WTC11 (cell line): ENCODE data around the gene ARHGEF18. TPM values are rescaled to one million over a fixed set of nuclear protein-coding genes. Genes with fewer than 3 reads are reported as not detected.
A peak's percentile ranks its signal among the peaks of the same experiment; 100 is the strongest.

Experiments used
- ATAC-seq: fragments of 200-7000 bp; cut with Tn5 transposase; 2 replicates; pipeline ENCODE4 v1.10.0; 2021; ENCODE audit warnings: mild to moderate bottlenecking, moderate library complexity
- CTCF ChIA-PET: fragments of 300-600 bp; sonication (Branson Sonifier 250); formaldehyde crosslinking; loops from one replicate; lab custom pipeline; 2021; ENCODE audit warnings: antibody characterized with exemption; lab: Charles Lee
- POLR2A ChIA-PET: fragments of 350-600 bp; sonication (Branson Sonifier 250); formaldehyde crosslinking; loops from one replicate; lab custom pipeline; 2021; ENCODE audit warnings: antibody characterized with exemption; lab: Charles Lee
- DNase-seq: peaks from one replicate; pipeline ENCODE4 v3.0.0; 2021; ENCODE audit warnings: low spot score
- H3K27ac Mint-ChIP-seq: 2 replicates; pipeline ENCODE4 v1.8.0; 2021; ENCODE audit warnings: mixed read lengths
- H3K27me3 Mint-ChIP-seq: 2 replicates; pipeline ENCODE4 v1.8.0; 2021; ENCODE audit warnings: low read depth, mild to moderate bottlenecking, moderate library complexity, mixed read lengths
- H3K36me3 Mint-ChIP-seq: 2 replicates; pipeline ENCODE4 v1.8.0; 2021; ENCODE audit warnings: mixed read lengths
- H3K4me1 Mint-ChIP-seq: 2 replicates; pipeline ENCODE4 v1.8.0; 2022; ENCODE audit warnings: mixed read lengths
- H3K4me3 Mint-ChIP-seq: 2 replicates; pipeline ENCODE4 v1.8.0; 2021; ENCODE audit warnings: mild to moderate bottlenecking, moderate library complexity, mixed read lengths
- H3K9me3 Mint-ChIP-seq: 2 replicates; pipeline ENCODE4 v1.8.0; 2021; ENCODE audit warnings: mixed read lengths
- ATF6 ChIP-seq: sonication (generic); formaldehyde crosslinking; IDR thresholded peaks from 2 replicates; pipeline ENCODE4 v1.8.1; 2023; ENCODE audit warnings: mild to moderate bottlenecking, missing genetic modification reagents
- GTF2I ChIP-seq: fragments of 250-450 bp; sonication (Bioruptor Pico); conservative IDR thresholded peaks from 2 replicates; pipeline ENCODE4 v1.4.0; 2021; ENCODE audit warnings: mild to moderate bottlenecking
- HMGA2 ChIP-seq: fragments of 250-450 bp; sonication (Bioruptor Pico); IDR thresholded peaks from 2 replicates; pipeline ENCODE4 v1.4.0; 2021; ENCODE audit warnings: mild to moderate bottlenecking, moderate library complexity
- HMGXB4 ChIP-seq: sonication (generic); formaldehyde crosslinking; IDR thresholded peaks from 2 replicates; pipeline ENCODE4 v1.8.1; 2023; ENCODE audit warnings: mild to moderate bottlenecking, moderate library complexity, missing genetic modification reagents
- IRF2 ChIP-seq: sonication (generic); formaldehyde crosslinking; IDR thresholded peaks from 2 replicates; pipeline ENCODE4 v1.8.0; 2022; ENCODE audit warnings: low read depth, missing genetic modification reagents, borderline replicate concordance
- JUN ChIP-seq: sonication (generic); formaldehyde crosslinking; IDR thresholded peaks from 2 replicates; pipeline ENCODE4 v1.8.0; 2023; ENCODE audit warnings: mild to moderate bottlenecking, missing genetic modification reagents
- KAT7 ChIP-seq: sonication (generic); formaldehyde crosslinking; IDR thresholded peaks from 2 replicates; pipeline ENCODE4 v1.8.1; 2023; ENCODE audit warnings: missing genetic modification reagents, mild to moderate bottlenecking, borderline replicate concordance
- MXD4 ChIP-seq: fragments of 250-450 bp; sonication (Bioruptor Pico); IDR thresholded peaks from 2 replicates; pipeline ENCODE4 v1.8.0; 2021; ENCODE audit warnings: mild to moderate bottlenecking, moderate library complexity, borderline replicate concordance
- NR2C2 ChIP-seq: sonication (generic); formaldehyde crosslinking; IDR thresholded peaks from 2 replicates; pipeline ENCODE4 v1.8.0; 2022; ENCODE audit warnings: mild to moderate bottlenecking, missing genetic modification reagents
- NR3C1 ChIP-seq: sonication (generic); formaldehyde crosslinking; conservative IDR thresholded peaks from 2 replicates; pipeline ENCODE4 v1.8.1; 2023; ENCODE audit warnings: low read depth, mild to moderate bottlenecking, missing genetic modification reagents
- SMAD4 ChIP-seq: sonication (generic); formaldehyde crosslinking; IDR thresholded peaks from 2 replicates; pipeline ENCODE4 v1.8.0; 2022; ENCODE audit warnings: mild to moderate bottlenecking, missing genetic modification reagents
- SOX15 ChIP-seq: fragments of 250-450 bp; sonication (Bioruptor Pico); IDR thresholded peaks from 2 replicates; pipeline ENCODE4 v1.9.0; 2021; ENCODE audit warnings: mild to moderate bottlenecking
- TP53 ChIP-seq: sonication (generic); formaldehyde crosslinking; IDR thresholded peaks from 2 replicates; pipeline ENCODE4 v1.8.1; 2023; ENCODE audit warnings: mild to moderate bottlenecking, missing genetic modification reagents
- ZBTB43 ChIP-seq: sonication (generic); formaldehyde crosslinking; IDR thresholded peaks from 2 replicates; pipeline ENCODE4 v1.8.1; 2023; ENCODE audit warnings: mild to moderate bottlenecking, missing genetic modification reagents
- ZNF121 ChIP-seq: sonication (generic); formaldehyde crosslinking; IDR thresholded peaks from 2 replicates; pipeline ENCODE4 v1.8.0; 2023; ENCODE audit warnings: missing genetic modification reagents
- ZNF219 ChIP-seq: sonication (generic); formaldehyde crosslinking; IDR thresholded peaks from 2 replicates; pipeline ENCODE4 v1.8.0; 2023; ENCODE audit warnings: missing genetic modification reagents, mild to moderate bottlenecking, borderline replicate concordance
- ZNF671 ChIP-seq: fragments of 250-450 bp; sonication (Bioruptor Pico); IDR thresholded peaks from 2 replicates; pipeline ENCODE4 v1.8.0; 2021; ENCODE audit warnings: mild to moderate bottlenecking
- ZSCAN18 ChIP-seq: fragments of 250-450 bp; sonication (Bioruptor Pico); IDR thresholded peaks from 2 replicates; pipeline ENCODE4 v2.1.2; 2022; ENCODE audit warnings: mild to moderate bottlenecking, moderate library complexity
- total RNA-seq: library from RNA; stranded (reverse); gene quantifications from 3 replicates; pipeline ENCODE4 v1.2.3, GENCODE V29; 2021
- TF ChIP-seq, protein P1 (sequence below): sonication (generic); formaldehyde crosslinking; IDR thresholded peaks from 2 replicates; pipeline ENCODE4 v1.8.1; 2022; ENCODE audit warnings: missing genetic modification reagents, borderline replicate concordance
- TF ChIP-seq, protein P2 (sequence below): fragments of 250-450 bp; sonication (Bioruptor Pico); IDR thresholded peaks from 2 replicates; pipeline ENCODE4 v1.9.0; 2021; ENCODE audit warnings: mild to moderate bottlenecking

Gene ARHGEF18
- total RNA-seq, 1 experiment from 2014 or later, result 56.1 TPM

GRCh38 chr19:7381073-7381390, 32.3 kb downstream of the ARHGEF18 start:
- H3K9me3 Mint-ChIP-seq, result no peaks in the 10 kb centered on the region
- H3K27ac Mint-ChIP-seq, result no peak overlapping the region

DNA sequence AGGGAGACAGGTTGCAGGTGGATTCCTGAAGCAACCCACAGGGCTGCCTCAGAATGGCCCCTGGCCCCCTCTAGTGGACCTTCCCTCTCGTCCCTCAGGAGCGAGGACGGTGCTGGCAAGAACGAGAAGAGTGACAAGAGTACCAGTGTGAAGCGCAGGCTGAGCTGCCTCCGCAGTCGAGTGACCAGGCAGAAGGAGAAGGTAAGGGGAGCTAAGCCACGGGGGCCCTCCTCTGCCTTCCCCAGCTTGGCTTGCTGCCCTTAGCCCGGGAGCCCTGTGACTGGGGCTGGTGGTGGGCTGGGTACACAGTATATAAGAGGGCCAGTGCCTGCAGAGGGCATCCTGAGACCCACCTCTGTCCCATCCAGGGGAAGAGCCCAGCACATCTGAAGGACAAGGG, 34.0 kb downstream of the ARHGEF18 start:
- TF ChIP-seq SMAD4 (no peak), NR2C2 (CRISPR knock-in tag) (no peak), SOX15 (no peak), NR3C1 (no peak), ZSCAN18 (CRISPR knock-in tag) (no peak), ZNF671 (CRISPR knock-in tag) (no peak), HMGA2 (CRISPR knock-in tag) (no peak), ZNF121 (CRISPR knock-in tag) (no peak), KAT7 (CRISPR knock-in tag) (no peak)
- Mint-ChIP-seq H3K27me3 (peaks cover 2% of the 10 kb centered on the region), H3K4me3 (no peak overlapping the region), H3K4me1 (peaks cover 10% of the 10 kb centered on the region), H3K27ac (no peak overlapping the region), H3K36me3 (no peaks in the 10 kb centered on the region), H3K9me3 (no peaks in the 10 kb centered on the region)
- CTCF ChIA-PET, result interaction anchor here (0.6 to 4.3 kb wide), 7 partner anchors 12 to 118 kb away, joined by 3 to 51 read pairs (median 4); no protein-coding TSS in a partner anchor
- DNase-seq (peak; percentile 48), ATAC-seq (peak; percentile 46)
- POLR2A ChIA-PET, result no interaction called here

More at GRCh38 chr19:7381073-7381390, 32.3 kb downstream of the ARHGEF18 start:
- Mint-ChIP-seq H3K27me3 (no peaks in the 10 kb centered on the region; the same call in 1 of the 2 replicates), H3K4me3 (no peak overlapping the region; the same call in 1 of the 2 replicates), H3K4me1 (peaks cover 8% of the 10 kb centered on the region), H3K36me3 (no peaks in the 10 kb centered on the region)
- no peak for TF ChIP-seq MXD4 (CRISPR knock-in tag)
- ChIA-PET POLR2A (no interaction called here), CTCF (interaction anchor here (1.3 to 4.3 kb wide), 2 partner anchors 26 to 279 kb away, joined by 5 to 51 read pairs; no protein-coding TSS in a partner anchor)
- ATAC-seq (no peak), DNase-seq (no peak)

GRCh38 chr19:7383284-7383683, 34.5 kb downstream of the ARHGEF18 start:
- ChIA-PET POLR2A (no interaction called here), CTCF (interaction anchor here (0.6 to 4.3 kb wide), 7 partner anchors 12 to 118 kb away, joined by 3 to 51 read pairs (median 4); no protein-coding TSS in a partner anchor)
- Mint-ChIP-seq H3K36me3 (no peaks in the 10 kb centered on the region), H3K27me3 (peaks cover 2% of the 10 kb centered on the region), H3K4me1 (peaks cover 10% of the 10 kb centered on the region), H3K27ac (no peak overlapping the region), H3K9me3 (no peaks in the 10 kb centered on the region), H3K4me3 (no peak overlapping the region)
- DNase-seq, result no peak
- no peak for ATAC-seq
- no peak for TF ChIP-seq ZBTB43
- TF ChIP-seq ZNF219 (CRISPR knock-in tag), result no peak
- TF ChIP-seq TP53, result no peak
- no peak for TF ChIP-seq JUN (CRISPR knock-in tag)
- TF ChIP-seq IRF2 (CRISPR knock-in tag), result no peak
- TF ChIP-seq GTF2I (CRISPR knock-in tag), result no peak
- TF ChIP-seq, protein P1, sequence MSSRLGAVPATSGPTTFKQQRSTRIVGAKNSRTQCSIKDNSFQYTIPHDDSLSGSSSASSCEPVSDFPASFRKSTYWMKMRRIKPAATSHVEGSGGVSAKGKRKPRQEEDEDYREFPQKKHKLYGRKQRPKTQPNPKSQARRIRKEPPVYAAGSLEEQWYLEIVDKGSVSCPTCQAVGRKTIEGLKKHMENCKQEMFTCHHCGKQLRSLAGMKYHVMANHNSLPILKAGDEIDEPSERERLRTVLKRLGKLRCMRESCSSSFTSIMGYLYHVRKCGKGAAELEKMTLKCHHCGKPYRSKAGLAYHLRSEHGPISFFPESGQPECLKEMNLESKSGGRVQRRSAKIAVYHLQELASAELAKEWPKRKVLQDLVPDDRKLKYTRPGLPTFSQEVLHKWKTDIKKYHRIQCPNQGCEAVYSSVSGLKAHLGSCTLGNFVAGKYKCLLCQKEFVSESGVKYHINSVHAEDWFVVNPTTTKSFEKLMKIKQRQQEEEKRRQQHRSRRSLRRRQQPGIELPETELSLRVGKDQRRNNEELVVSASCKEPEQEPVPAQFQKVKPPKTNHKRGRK (CRISPR knock-in tag), result no peak
- TF ChIP-seq, protein P2, sequence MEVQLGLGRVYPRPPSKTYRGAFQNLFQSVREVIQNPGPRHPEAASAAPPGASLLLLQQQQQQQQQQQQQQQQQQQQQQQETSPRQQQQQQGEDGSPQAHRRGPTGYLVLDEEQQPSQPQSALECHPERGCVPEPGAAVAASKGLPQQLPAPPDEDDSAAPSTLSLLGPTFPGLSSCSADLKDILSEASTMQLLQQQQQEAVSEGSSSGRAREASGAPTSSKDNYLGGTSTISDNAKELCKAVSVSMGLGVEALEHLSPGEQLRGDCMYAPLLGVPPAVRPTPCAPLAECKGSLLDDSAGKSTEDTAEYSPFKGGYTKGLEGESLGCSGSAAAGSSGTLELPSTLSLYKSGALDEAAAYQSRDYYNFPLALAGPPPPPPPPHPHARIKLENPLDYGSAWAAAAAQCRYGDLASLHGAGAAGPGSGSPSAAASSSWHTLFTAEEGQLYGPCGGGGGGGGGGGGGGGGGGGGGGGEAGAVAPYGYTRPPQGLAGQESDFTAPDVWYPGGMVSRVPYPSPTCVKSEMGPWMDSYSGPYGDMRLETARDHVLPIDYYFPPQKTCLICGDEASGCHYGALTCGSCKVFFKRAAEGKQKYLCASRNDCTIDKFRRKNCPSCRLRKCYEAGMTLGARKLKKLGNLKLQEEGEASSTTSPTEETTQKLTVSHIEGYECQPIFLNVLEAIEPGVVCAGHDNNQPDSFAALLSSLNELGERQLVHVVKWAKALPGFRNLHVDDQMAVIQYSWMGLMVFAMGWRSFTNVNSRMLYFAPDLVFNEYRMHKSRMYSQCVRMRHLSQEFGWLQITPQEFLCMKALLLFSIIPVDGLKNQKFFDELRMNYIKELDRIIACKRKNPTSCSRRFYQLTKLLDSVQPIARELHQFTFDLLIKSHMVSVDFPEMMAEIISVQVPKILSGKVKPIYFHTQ (CRISPR knock-in tag), result no peak
- TF ChIP-seq ATF6 (CRISPR knock-in tag), result no peak
- no peak for TF ChIP-seq HMGXB4
